ENCODE measurements around the gene APOO.

- TF ChIP-seq CTCF (IDR thresholded peaks at IDR 0.05) (no peak), POLR2AphosphoS5 (IDR thresholded peaks at IDR 0.05) (no peak), POLR2A (IDR thresholded peaks at IDR 0.05) (no peak)
These were observed 114.7 kb downstream of the APOO start for GRCh38 chrX:23792861-23793553.

Measured in upper lobe of left lung (tissue), 4 donors.